ENCODE results near the gene PHF24. TPM values are rescaled to one million over a fixed set of nuclear protein-coding genes. Genes with fewer than 3 reads are reported as not detected.

Gene PHF24
- total and polyA plus RNA-seq, 8 donors = 0.05 to 0.92 (median 0.06) TPM; not detected in 5

GRCh38 chr9:34988218-34989002, 30.3 kb downstream of the PHF24 start:
- TF ChIP-seq, protein P1, sequence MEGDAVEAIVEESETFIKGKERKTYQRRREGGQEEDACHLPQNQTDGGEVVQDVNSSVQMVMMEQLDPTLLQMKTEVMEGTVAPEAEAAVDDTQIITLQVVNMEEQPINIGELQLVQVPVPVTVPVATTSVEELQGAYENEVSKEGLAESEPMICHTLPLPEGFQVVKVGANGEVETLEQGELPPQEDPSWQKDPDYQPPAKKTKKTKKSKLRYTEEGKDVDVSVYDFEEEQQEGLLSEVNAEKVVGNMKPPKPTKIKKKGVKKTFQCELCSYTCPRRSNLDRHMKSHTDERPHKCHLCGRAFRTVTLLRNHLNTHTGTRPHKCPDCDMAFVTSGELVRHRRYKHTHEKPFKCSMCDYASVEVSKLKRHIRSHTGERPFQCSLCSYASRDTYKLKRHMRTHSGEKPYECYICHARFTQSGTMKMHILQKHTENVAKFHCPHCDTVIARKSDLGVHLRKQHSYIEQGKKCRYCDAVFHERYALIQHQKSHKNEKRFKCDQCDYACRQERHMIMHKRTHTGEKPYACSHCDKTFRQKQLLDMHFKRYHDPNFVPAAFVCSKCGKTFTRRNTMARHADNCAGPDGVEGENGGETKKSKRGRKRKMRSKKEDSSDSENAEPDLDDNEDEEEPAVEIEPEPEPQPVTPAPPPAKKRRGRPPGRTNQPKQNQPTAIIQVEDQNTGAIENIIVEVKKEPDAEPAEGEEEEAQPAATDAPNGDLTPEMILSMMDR (IDR thresholded peaks at IDR 0.05) = no peak
- no peak for TF ChIP-seq POLR2A (IDR thresholded peaks at IDR 0.05)
- TF ChIP-seq POLR2AphosphoS5 (IDR thresholded peaks at IDR 0.05) = no peak
- TF ChIP-seq EP300 (IDR thresholded peaks at IDR 0.05) = no peak
- Histone ChIP-seq H3K9me3 (no peaks in the 10 kb centered on the region), H3K36me3 (no peaks in the 10 kb centered on the region), H3K4me1 (peaks cover 33 to 61% (median 44%) of the 10 kb centered on the region in 4 donors), H3K27me3 (no peaks in the 10 kb centered on the region), H3K4me3 (peak overlapping the region; percentile 64 to 93 (median 78)), H3K27ac (peak overlapping the region; percentile 25 to 99 (median 91))
- peak in 1 of 2 donors; percentile 77 for DNase-seq
- 15 to 34% (median 20%) methylated on average over 25 of the region's 25 CpGs for whole genome bisulfite sequencing, 5 donors
- intact Hi-C loops (cut with DNase I; ENCODE audit: low total_unique reads) = no loop called here

DNA sequence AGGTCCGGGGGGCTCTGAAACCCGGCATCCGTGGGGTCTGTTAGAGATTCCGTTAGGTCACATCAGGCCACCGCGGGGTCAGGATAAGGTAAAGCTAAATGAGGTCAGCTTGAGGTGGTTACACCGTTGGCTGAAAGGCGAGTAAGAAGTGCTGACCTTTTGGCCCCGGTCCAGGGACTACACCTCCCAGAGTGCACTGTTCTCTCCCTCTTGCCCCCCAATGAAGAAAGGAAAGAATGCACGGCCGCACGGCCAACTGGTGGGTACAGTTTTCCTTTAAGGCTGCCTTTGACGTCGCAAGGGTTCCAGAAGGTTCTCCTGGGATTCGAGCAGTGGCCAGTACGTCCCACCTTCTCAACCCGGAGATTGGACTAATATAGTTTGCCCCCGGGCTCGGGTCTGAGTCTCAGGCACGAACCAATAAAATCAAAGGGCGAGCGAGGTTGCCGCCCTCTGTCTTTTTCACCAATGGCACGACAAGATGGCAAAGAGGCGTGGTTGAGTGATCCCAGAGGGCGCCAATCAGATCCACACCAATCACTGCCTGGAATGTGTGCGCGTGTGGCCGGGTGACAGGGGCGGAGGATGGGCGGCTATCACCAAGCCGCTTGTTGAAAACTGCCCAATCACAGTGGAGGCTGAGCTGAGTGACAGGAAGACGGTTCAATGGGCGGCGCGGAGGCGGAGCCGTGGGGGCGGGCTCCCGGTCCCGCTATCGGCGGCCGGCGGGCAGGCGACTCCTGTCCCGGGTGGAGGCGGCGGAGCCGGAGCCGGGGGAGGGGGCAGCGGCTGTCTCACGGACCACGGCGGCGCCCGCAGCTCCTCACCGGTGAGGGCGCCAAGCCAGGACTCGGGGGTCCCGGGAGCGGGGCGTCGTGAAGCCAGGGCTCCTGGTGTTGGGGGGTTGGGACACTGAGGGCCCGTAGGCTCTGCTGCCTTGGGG, 31.2 kb downstream of the PHF24 start, which contains the start of gene DNAJB5:
DNAJB5 (plus strand) TSS at position 743 of the 943 bp plus-strand sequence. CDS start 886 bp downstream, outside the sequence.
- no peaks in the 10 kb centered on the region for H3K27me3 ChIP-seq
- WGBS, 5 donors = 0 to 1% (median 0%) methylated on average over 47 to 65 of the region's 65 CpGs
- no peaks in the 10 kb centered on the region for H3K9me3 ChIP-seq
- H3K36me3 ChIP-seq = no peaks in the 10 kb centered on the region
- peak within 1 kb of the TSS; percentile 87 to 99 (median 91) for H3K27ac ChIP-seq
- H3K4me3 ChIP-seq = peak within 1 kb of the TSS; percentile 64 to 93 (median 78)
- peak; percentile 60 for TF ChIP-seq EP300 (IDR thresholded peaks at IDR 0.05)
- peak in 2 of 4 donors; percentile 20 to 54 for TF ChIP-seq POLR2A (IDR thresholded peaks at IDR 0.05)
- peak; percentile 67 to 78 (median 75) for TF ChIP-seq POLR2AphosphoS5 (IDR thresholded peaks at IDR 0.05)
- TF ChIP-seq, protein P1 (IDR thresholded peaks at IDR 0.05) = no peak
- peak; percentile 99 to 100 for DNase-seq
- H3K4me1 ChIP-seq = peaks cover 33 to 70% (median 52%) of the 10 kb centered on the region in 4 donors
- intact Hi-C loops (cut with DNase I; ENCODE audit: low total_unique reads) = no loop called here

- H3K9me3 ChIP-seq = no peaks in the 10 kb centered on the region
- TF ChIP-seq EP300 (IDR thresholded peaks at IDR 0.05) (no peak), POLR2AphosphoS5 (IDR thresholded peaks at IDR 0.05) (peak in 2 of 3 donors; percentile 35 to 40), POLR2A (IDR thresholded peaks at IDR 0.05) (no peak)
- TF ChIP-seq, protein P1 (IDR thresholded peaks at IDR 0.05) = peak in 1 of 7 experiments; percentile 5
- intact Hi-C loops (cut with DNase I; ENCODE audit: low total_unique reads) = no loop called here
- WGBS, 5 donors = 5 to 24% (median 6%) methylated on average over 14 to 39 of the region's 39 CpGs
- H3K27ac ChIP-seq = peak overlapping the region; percentile 87 to 99 (median 91)
- no peaks in the 10 kb centered on the region for H3K36me3 ChIP-seq
- H3K4me1 ChIP-seq = peaks cover 41 to 78% (median 59%) of the 10 kb centered on the region in 4 donors
- peak; percentile 52 to 94 for DNase-seq
- H3K4me3 ChIP-seq = peak overlapping the region; percentile 64 to 93 (median 78)
- no peaks in the 10 kb centered on the region for H3K27me3 ChIP-seq
Measured at GRCh38 chr9:34989946-34990635, 32.0 kb downstream of the PHF24 start.
